Measurements from ENCODE around the gene BCAS3.
"Not testable (repeated sequence)": the region's sequence is repeated elsewhere in the genome, so short reads cannot be mapped to it uniquely, and the experiment has no call there.

BCAS3 gene

DNA sequence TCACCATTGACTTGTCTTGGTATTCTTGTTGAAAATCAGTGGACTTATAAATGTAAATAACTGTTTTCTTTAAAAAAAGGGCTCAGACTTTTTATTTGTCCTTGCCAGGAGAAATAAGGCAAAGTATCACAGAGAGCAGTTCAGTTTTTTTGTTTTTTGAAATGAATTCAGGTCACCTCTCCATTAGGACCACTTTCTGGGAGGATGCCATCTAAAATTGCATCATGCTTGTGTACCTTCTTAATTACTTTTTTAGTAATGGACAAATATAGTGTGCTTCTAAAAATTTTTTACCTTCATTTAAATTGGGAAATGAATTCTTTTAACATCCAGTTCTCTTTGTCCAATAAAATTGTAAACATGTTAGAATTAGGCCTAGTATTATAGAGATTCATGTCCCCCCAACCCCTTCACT is 210.0 kb downstream of the BCAS3 start:
- DNase-seq (ENCODE audit: low spot score), result peak; percentile 6

DNA sequence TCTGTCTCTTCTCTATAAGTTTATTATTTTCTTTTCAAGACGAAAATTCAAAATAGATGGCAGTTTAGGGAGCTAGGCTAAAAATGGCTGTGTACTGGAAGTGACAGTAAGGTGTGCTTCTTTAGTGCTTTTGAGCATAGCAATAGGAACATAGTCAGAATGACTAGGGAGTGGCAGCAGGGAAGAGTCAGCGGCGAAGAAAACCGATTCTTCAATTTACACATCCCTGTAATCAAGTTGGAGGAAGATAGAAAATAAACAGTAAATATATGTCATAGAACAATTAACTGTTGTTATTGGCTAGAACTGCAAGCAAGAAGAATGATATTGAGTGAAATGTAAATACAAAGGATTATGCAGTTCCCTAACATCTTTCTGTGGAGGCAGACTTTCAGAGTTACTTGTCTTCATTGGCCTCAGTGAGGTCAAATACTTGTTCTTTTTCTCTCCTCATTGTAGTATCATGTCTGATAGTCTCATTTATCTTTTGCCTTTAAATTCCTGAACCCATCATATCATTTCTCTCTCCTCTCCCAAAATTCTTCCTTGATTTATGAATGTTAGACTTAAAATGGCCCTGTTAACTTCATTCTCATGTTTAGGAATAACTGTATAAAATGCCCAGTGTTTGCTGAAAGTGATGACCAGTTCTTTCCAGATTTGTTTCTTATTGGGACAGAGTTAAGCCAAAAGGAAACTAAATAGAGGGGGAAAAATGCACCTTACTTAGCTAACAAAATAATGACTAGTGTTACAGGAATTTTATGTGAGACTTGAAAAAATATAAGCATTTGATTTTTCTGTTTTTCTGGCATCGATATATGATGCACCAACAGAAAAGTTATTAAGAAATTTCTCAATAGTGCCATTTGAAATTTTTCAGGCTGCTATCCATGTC is 211.4 kb downstream of the BCAS3 start:
- no peak for DNase-seq (ENCODE audit: low spot score)

DNA sequence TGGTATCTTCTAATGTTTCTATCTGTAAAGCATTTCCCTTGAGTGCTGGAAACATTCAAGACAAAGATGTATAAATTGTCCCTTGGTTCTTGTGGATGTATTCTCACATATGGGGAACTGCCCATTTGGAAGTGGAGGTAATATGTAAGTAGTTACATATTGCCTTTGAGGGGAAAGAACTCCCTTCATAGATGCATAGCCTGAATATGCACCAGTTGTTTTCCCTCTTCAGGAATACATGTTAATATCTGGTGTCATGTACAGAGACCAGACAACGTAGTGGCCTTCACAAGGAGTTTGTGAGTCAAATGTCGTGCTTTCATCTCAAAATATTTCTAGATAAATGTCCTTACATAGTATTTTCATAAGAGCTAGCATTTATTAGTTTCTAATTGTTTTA is 213.5 kb downstream of the BCAS3 start:
- no peak for DNase-seq (ENCODE audit: low spot score)

DNA sequence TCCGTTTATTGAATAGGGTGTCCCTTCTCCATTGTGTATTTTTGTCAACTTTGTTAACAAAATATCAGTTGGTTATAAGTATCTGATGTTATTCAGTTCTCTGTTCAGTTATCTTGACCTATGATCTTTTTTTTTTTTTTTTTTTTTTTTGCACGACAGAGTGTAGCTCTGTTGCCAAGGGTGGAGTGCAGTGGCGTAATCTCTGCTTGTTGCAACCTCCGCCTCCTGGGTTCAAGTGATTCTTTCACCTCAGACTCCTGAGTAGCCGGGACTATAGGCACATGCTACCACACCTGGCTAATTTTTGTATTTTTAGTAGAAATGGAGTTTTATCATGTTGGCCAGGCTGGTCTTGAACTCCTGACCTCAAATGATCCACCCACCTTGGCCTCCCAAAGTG is 215.8 kb downstream of the BCAS3 start:
- no peak for DNase-seq (ENCODE audit: low spot score)

DNA sequence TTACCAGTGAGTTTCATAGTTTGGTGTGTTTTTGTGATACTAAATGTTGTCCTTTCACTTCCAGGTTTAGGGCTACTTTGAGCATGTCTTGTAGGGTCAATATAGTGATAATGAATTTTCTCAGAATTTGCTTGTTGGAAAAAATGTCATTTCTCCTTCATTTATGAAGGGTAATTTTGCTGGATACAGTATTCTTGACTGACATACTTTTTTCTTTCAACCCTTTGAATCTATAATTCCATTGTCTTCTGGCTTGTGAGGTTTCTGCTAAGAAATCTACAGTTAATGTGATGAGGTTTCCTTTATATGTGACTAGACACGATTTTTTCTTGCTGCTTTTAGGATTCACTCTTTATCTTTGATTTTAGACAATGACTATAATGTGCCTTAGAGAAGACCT is 219.3 kb downstream of the BCAS3 start:
- no peak for DNase-seq (ENCODE audit: low spot score)

DNA sequence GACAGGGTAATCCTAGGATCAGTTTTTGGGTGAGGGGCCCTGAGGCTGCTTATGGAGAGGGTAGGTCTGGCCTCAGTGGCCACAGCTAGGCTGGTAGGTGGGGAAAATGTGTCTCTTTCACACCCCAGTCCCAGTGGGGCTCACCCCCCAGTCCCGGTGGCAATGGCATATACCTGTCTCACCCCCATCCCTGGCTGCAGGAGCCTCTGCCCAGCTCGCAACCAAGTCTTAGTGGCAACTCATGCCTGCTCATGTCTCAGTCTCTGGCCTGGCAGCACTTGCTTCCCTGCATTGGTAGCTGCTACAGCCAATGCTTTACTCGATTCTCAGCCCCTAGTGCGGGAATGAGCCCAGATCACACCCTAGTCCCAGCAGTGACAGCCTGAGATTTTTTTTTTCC is 221.5 kb downstream of the BCAS3 start:
- no peak for DNase-seq (ENCODE audit: low spot score)

DNA sequence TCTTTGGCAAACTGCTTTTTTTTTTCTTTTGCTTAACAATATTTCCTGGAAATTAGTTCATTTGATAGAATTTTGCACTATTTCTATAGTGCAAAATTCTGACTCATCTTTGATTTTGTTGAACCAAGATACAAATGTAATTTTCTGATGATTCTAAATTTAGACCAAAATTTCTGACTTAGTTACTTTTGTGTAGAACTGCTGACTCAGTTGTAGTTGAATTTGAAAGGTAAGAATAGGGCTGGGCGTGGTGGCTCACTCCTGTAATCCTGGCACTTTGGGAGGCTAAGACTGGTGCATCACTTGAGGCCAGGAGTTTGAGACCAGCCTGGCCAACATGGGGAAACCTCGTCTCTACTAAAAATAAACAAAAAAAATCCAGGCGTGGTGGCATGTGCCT is 223.0 kb downstream of the BCAS3 start:
- DNase-seq (ENCODE audit: low spot score), result no peak

DNA sequence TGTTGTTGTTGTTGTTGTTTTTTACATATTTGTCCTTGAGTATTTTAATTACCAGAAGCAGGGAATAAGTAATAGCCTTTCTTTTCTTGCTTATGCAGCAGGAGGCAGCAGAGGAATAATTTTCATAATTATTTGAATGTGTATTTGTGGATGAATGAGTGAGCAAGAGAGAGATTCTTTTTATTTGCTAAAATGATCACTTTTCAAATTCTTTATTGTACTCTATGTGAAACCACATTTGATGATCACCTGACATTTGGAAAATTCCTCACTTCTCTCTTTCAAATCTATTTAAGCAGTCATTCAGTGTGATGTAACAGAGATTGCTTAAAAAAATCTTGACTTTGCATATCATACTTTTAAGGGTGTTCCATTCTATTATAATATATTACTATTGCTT is 223.6 kb downstream of the BCAS3 start:
- DNase-seq (ENCODE audit: low spot score), result no peak

DNA sequence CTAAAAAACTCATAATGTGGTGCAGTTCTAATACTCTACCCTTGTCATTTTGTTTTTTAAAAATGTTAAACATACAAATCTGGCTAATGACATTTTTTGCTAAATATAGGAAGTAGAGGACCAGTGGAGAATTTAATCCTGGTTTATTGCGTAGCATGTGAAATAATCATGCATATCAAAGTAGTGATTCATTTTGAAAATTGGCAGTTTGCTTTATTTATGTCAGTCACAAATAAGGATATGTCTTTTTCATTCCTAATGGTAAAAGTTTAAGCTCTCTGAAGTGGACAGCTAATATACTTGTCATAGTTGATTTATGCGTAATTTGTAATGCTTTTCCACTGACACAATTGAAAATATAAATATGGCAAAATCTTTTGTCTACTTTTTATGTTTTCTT is 224.2 kb downstream of the BCAS3 start:
- DNase-seq (ENCODE audit: low spot score), result peak; percentile 53

DNA sequence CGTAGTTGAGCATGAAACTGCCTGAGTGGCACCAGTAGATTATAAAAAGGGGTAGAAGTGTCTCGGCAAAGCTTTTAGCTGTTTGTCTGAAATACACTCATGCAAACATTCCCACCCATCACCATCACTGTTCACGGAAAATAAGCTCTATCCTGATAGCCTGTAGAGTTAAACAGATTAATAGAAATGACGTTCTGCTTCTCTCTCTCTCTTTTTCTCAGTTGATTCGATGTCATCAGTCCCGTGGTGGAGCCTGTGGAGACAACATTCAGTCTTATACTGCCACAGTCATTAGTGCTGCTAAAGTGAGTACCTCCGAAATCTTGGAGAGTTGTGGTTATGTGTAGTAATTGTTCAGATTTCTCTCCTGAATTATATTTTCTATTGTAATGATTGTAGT is 224.7 kb downstream of the BCAS3 start:
- no peak for DNase-seq (ENCODE audit: low spot score)

DNA sequence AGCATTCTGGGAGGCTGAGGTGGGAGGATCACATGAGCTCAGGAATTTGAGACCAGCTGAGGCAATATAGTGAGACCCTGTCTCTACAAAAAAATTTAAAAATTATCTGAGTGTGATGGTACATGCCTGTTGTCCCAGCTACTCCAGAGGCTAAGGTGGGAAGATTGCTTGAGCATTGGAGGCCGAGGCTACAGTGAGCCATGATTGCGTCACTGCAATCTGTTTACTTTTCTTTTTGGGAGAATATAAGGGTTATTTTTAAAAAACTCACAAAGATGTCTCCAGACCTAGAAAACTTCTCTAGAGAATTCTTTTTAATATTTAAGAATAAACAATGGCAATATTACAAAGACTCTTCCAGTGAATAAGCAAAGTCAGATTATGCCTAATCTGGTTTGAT is 226.9 kb downstream of the BCAS3 start:
- DNase-seq (ENCODE audit: low spot score), result no peak

DNA sequence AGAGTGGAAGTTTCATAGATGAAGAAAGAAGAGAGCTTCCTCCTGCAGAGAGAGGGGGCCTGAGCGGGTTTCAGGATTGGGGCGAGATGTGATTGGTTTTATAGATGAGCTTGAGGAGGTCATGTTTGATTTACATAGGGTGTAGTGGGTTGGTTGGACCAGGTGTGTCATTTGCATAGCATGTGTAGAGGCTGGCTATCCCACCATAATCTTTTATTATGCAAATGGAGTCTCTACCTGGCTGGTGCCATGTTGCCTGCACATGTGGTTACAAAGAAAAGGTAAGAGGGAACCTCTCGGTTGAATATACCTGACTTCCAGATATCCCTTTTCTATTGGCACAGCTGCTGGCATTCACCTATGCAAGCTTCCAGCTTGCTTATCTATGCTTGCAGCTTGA is 228.1 kb downstream of the BCAS3 start:
- no peak for DNase-seq (ENCODE audit: low spot score)

DNA sequence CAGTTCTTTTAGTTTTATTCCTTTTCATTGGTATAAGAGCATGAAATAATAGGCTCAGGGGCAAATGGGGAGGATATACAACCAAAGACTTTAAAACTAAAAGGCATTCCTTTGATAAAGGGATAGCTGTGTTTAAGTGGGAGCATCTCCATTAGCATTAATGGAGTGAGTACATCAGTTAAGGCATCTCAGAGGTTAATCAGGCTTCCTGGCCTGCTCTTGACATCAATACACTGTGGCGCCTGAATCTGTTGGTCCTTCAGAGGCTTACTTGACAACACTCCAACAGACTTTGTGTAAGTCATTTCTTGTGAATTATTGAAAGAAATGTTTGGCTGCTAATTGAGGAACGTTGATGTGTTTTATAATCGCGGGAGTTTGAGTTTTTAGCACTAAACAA is 230.7 kb downstream of the BCAS3 start:
- no peak for DNase-seq (ENCODE audit: low spot score)

DNA sequence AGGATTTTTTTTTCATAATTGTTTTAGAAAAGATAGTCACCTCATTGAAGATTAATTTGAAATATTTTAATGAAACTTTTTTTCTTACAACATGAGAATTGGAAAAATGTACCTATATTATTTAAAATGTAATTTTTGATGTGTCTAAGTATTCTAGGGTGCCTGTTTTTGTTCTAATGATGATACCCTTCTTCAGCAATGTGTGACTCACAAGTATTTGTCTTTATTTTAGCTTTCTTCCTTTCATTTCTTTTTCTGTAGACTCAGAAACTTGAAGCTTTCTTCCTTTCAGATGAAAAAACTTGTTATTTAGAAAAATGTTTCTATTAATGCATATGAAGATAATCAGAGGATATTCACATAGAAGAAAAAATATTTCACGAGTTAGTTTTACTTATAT is 231.8 kb downstream of the BCAS3 start:
- DNase-seq (ENCODE audit: low spot score), result no peak

DNA sequence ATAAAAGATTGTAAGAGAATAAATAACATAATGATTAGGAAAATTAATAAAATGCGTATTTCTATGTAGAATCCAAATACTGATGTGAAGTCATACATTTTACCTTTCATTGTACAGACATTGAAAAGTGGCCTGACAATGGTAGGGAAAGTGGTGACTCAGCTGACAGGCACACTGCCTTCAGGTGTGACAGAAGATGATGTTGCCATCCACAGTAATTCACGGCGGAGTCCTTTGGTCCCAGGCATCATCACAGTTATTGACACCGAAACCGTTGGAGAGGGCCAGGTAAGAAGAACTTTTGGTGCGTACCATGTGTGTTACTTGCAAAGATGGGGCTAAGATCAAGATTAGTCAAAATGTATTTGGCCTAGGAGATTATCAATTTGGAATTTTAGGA is 232.8 kb downstream of the BCAS3 start:
- no peak for DNase-seq (ENCODE audit: low spot score)

DNA sequence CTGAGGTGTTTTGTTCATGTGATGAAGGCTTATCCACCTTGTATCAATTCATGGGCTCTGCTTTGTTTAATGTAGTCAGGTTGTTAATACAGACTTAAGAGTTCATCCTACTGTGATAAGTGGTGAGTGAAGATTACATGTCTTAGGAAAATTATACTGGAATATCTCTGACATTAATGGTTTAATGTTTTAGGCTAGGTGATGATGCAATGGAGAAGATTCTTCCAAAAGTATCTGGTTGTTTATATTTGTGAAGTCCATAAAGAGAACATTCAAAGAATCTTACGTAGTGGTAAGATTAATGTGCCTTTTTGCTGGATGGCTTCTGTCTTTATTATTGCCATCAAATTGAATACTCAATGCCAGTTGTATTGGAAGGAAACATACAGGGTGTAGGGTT is 236.4 kb downstream of the BCAS3 start:
- DNase-seq (ENCODE audit: low spot score), result no peak

DNA sequence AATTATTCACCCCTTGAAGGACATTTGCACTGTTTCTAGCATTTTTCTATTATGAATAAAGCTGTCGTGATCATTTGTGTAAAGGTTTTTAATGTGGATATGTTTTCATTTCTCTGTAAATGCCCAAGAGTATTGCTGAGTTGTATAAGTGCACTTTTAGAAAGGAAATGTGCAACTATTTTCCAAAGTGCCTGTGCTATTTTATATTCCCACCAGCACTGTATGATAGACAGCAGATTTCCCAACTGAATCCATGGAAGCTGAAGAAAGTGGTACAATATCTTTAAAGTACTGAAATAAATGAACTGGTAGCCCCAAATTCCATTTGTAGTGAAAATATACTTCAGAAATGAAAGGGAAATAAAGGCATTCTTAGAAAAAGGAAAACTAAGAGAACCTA is 238.4 kb downstream of the BCAS3 start:
- no peak for DNase-seq (ENCODE audit: low spot score)

DNA sequence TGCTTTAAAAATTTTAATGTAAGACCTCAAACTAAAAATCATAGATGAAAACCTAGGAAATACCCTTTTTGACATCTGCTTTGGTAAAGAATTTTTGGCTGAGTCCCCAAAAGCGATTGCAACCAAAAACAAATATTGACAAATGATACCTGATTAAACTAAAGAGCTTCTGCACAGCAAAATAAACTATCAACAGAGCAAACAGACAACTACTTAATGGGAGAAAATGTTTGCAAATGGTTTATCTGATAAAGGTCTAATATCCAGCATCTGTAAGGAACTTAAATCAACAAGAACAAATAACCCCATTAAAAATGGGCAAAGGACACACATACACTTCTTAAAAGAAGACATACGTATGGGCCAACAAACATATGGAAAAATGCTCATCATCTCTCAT is 242.5 kb downstream of the BCAS3 start:
- DNase-seq (ENCODE audit: low spot score), result no peak

DNA sequence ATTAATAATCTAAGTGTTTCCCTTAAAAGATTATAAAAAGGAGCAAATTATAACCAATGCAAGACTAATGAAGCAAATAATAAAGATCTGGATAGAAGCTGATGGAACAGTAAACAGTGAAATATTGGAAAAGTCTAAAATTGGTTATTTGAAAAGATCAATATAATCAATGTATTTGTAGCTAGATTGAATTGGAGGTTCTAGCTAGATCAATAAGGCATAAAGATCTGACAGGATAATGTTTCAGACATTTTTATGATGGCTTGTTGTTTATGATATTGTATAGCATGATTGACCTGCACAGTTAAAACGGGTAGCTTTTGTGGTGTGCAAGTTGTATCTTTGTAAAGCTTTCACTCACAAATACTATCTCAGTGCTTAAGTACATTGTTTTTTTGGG is 245.3 kb downstream of the BCAS3 start:
- no peak for DNase-seq (ENCODE audit: low spot score)

DNA sequence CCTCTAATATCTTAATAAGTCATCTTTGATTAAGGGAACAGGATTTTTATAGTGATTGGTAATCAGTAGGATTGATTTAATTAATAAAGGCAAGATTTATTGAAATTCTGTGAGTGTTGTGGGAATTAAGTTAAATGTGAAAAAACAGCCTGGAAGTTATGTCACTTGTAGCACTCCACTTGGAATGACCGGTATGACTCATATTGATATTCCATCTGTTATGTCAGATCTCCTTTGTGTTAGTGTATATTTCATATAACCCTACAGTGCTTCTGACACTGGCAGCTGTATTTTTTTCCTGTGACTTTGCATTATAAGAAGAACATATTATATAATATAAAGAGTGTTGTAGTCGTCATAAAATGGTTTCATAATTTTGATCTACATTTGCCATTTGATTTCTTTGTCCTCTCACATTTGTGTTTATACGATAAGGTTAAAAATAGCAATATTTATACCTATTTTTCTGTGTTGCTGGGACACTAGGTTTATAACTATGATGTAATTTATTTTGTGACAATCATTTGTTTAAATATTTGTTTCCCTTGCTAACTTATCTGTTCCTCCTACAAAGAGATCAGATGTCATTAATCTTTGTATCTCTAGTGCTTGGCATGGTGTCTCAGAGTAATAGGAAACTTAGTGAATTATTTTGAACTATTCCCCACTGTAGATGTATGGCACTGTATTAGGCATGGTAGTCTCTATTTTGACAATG is 249.0 kb downstream of the BCAS3 start:
- no peak for DNase-seq (ENCODE audit: low spot score)

DNA sequence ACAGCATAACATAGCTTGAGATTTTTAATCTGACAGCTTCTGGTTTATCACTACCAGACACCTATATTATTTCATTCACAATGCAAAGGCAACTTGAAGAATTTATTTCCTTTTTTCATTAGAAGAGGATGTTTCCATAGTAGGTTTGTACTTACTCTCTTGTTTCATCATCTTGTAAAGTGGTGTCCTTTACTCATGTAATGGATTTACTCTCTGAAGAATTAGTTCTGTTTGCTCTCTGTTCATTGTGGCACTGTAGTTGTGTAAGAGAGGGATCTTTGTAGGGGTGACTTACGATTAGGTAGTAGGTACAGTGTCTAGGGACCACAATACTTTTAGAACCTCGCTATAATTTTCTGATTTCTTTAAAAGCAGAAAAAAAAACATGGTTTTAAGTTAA is 256.1 kb downstream of the BCAS3 start:
- DNase-seq (ENCODE audit: low spot score), result no peak

DNA sequence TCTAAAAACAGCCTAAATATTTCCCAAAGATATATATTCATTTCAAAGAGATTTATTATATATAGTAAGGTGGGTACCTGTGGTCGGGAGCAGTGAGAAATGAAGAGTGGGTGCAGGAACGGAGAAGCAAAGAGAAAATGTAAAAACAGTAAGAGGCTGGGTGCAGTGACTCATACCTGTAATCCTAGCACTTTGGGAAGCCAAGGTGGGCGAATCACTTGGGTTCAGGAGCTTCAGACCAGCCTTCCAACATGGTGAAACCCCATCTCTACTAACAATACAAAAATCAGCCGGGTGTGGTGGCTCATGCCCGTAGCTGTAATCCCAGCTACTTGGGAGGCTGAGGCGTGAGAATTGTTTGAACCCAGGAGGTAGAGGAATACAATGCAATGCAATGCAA is 257.1 kb downstream of the BCAS3 start:
- no peak for DNase-seq (ENCODE audit: low spot score)

DNA sequence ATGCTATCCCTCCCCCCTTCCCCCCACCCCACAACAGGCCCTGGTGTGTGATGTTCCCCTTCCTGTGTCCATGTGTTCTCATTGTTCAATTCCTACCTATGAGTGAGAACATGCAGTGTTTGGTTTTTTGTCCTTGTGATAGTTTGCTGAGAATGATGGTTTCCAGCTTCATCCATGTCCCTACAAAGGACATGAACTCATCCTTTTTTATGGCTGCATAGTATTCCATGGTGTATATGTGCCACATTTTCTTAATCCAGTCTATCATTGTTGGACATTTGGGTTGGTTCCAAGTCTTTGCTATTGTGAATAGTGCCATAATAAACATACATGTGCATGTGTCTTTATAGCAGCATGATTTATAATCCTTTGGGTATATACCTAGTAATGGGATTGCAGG is 258.3 kb downstream of the BCAS3 start:
- not testable (repeated sequence) for DNase-seq (ENCODE audit: low spot score)

DNA sequence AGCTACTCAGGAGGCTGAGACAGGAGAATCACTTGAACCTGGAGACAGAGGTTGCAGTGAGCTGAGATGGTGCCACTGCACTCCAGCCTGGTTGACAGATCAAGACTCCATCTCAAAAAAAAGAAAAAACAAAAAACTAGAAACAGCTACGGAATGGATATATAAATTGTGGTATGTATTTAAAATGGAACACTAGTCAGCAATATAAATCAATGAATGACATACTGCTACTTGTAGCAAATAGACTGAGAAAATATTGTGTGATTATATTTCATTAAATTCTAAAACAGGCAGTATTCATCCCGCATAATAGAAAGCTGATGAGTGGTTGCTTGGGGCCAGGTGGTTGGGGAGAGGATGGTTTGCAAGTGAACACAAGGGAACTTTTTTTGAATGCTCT is 261.7 kb downstream of the BCAS3 start:
- DNase-seq (ENCODE audit: low spot score), result no peak
